Mesendoderm (in vitro differentiated cells): ENCODE results near the gene EXOC6.

Source experiments
- DNase-seq: peaks from one replicate; pipeline ENCODE4 v3.0.0; 2013
- H2AK5ac ChIP-seq: 2 replicates; pipeline ENCODE4 v1.6.1; 2013; ENCODE audit warnings: low read length, inconsistent platforms
- H2BK120ac ChIP-seq: 2 replicates; pipeline ENCODE4 v1.6.1; 2013; ENCODE audit warnings: low read depth, mild to moderate bottlenecking, low read length, moderate library complexity, mixed read lengths
- H2BK15ac ChIP-seq: replicated peaks from 2 replicates; pipeline ENCODE4 v1.6.1; 2013; ENCODE audit warnings: low read depth, mild to moderate bottlenecking, moderate library complexity
- H2BK5ac ChIP-seq: 2 replicates; pipeline ENCODE4 v1.6.1; 2013; ENCODE audit warnings: low read length, inconsistent platforms
- H3K18ac ChIP-seq: 2 replicates; pipeline ENCODE4 v1.6.1; 2013; ENCODE audit warnings: mild to moderate bottlenecking, low read length, mixed read lengths
- H3K23ac ChIP-seq: one replicate; pipeline ENCODE4 v1.6.1; 2013; ENCODE audit warnings: low read length
- H3K27ac ChIP-seq: 2 replicates; pipeline ENCODE4 v1.5.1; 2013; ENCODE audit warnings: low read depth, mild to moderate bottlenecking, inconsistent platforms, low read length, moderate library complexity
- H3K27me3 ChIP-seq: 2 replicates; pipeline ENCODE4 v1.6.1; 2013; ENCODE audit warnings: low read length, control low read depth, mild to moderate bottlenecking, inconsistent platforms; ENCODE audit not compliant: insufficient read depth, poor library complexity
- H3K36me3 ChIP-seq: 2 replicates; pipeline ENCODE4 v1.6.1; 2013; ENCODE audit warnings: low read length, inconsistent platforms; ENCODE audit not compliant: control insufficient read depth, insufficient read depth
- H3K4ac ChIP-seq: one replicate; pipeline ENCODE4 v1.6.1; 2013; ENCODE audit warnings: low read depth, mild to moderate bottlenecking, low read length, moderate library complexity
- H3K4me1 ChIP-seq: 2 replicates; pipeline ENCODE4 v1.6.1; 2013; ENCODE audit warnings: low read depth, low read length, inconsistent platforms; ENCODE audit not compliant: control insufficient read depth
- H3K4me2 ChIP-seq: 2 replicates; pipeline ENCODE4 v1.6.1; 2013; ENCODE audit warnings: low read length
- H3K4me3 ChIP-seq: 2 replicates; pipeline ENCODE4 v1.5.1; 2013; ENCODE audit warnings: mild to moderate bottlenecking, low read length
- H3K56ac ChIP-seq: one replicate; pipeline ENCODE4 v1.6.1; 2013; ENCODE audit warnings: low read length
- H3K79me1 ChIP-seq: 2 replicates; pipeline ENCODE4 v1.6.1; 2013; ENCODE audit warnings: low read length, inconsistent platforms
- H3K79me2 ChIP-seq: 2 replicates; pipeline ENCODE4 v1.6.1; 2013; ENCODE audit warnings: mild to moderate bottlenecking, low read length; ENCODE audit not compliant: control insufficient read depth, insufficient read depth
- H3K9ac ChIP-seq: 2 replicates; pipeline ENCODE4 v1.6.1; 2013; ENCODE audit warnings: low read length, inconsistent platforms
- H4K5ac ChIP-seq: one replicate; pipeline ENCODE4 v1.6.1; 2013; ENCODE audit warnings: low read length
- H4K8ac ChIP-seq: one replicate; pipeline ENCODE4 v1.6.1; 2013; ENCODE audit warnings: low read depth, mild to moderate bottlenecking, control low read depth, low read length, moderate library complexity
- WGBS: extraction: QIAGEN DNeasy Blood & Tissue Kit; methylation state at CpG from one replicate; pipeline ENCODE4 v1.1.7; 2013; ENCODE audit warnings: low lambda C conversion rate, missing lambda C conversion rate; ENCODE audit not compliant: insufficient coverage; ENCODE audit errors: extremely low coverage; 5-methylcytosine and 5-hydroxymethylcytosine counted together

EXOC6 gene

DNA sequence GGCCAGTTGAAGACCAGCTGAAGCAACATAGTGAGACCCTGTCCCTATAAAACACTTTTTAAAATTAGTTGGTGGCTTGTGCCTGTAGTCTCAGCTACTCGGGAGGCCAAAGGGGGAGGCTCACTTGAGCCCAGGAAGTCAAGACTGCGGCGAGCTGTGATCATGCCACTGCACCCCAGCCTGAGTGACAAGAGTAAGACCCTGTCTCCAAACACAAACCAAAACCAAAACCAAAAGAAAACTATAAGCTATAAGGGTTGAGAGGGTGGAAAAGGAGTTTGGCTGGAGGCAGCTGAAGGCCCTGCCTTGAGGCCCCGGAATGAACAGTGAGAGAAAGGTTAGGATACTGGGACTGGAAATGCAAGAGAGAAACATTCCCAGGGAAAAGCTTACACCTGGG lies 10.9 kb upstream of the EXOC6 start:
- H3K79me1 ChIP-seq: no peaks in the 10 kb centered on the region
- no peak overlapping the region for H3K56ac ChIP-seq
- no peak overlapping the region for H3K27ac ChIP-seq
- H3K23ac ChIP-seq: no peak overlapping the region
- H3K9ac ChIP-seq: no peak overlapping the region
- no peak overlapping the region for H3K4me3 ChIP-seq
- H4K5ac ChIP-seq: no peak overlapping the region
- H3K36me3 ChIP-seq: no peaks in the 10 kb centered on the region
- no peak for DNase-seq
- no peaks in the 10 kb centered on the region for H3K27me3 ChIP-seq
- H3K4me2 ChIP-seq: no peak overlapping the region
- H3K18ac ChIP-seq: no peak overlapping the region
- H2AK5ac ChIP-seq: no peak overlapping the region
- no peak overlapping the region for H2BK15ac ChIP-seq
- no peak overlapping the region for H2BK5ac ChIP-seq
- H3K4ac ChIP-seq: no peak overlapping the region
- no peaks in the 10 kb centered on the region for H3K4me1 ChIP-seq
- WGBS: no CpG with 5 or more reads among the region's 4 CpGs
- no peak overlapping the region for H2BK120ac ChIP-seq
- H3K79me2 ChIP-seq: no peaks in the 10 kb centered on the region
- H4K8ac ChIP-seq: no peak overlapping the region

DNA sequence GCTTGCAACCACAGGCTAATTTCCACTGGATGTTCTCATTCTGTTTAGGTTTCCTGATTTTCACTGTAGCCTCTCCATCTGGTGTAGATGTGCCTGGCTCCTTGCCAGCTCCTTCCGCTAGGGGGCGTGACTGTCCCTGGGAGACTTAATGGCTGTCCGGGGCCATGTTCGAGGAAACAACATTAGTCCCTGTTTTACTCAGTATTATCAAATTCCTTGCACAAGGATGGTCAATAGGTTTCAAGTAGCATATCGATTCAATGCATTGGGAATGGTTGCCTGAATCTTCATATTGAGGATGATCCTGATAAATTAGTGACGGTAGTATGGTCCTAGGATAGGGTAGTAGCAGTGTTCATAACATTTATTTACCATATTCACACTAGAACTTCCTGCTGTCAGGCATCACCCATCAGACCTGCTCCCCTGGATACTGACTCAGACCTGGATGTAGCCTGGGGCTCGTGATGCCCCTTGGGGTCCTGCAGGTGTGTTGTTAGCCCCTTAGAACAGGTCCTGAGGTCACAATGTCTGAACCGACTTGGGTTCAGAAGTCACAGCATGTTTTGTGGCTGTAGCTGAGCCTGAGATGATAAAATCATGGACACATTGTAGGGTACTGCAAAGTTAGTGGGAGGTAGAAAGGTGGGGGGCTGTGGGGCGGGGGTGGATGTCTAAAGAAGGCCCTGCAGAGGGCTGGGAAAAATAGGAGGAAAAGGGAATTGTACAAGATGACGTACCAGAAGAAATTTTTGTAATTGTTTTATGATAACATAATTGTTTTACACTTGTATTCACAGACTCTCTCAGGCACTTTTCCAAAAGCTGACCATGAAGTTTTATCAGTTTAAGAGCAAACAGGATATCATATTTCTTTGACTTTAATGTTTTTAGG lies 8.9 kb upstream of the EXOC6 start:
- H2BK120ac ChIP-seq: no peak overlapping the region
- DNase-seq: peak; percentile 75
- no peaks in the 10 kb centered on the region for H3K4me1 ChIP-seq
- H3K79me2 ChIP-seq: no peaks in the 10 kb centered on the region
- no peak overlapping the region for H3K9ac ChIP-seq
- no peak overlapping the region for H3K27ac ChIP-seq
- no peaks in the 10 kb centered on the region for H3K36me3 ChIP-seq
- H3K56ac ChIP-seq: no peak overlapping the region
- H2BK15ac ChIP-seq: no peak overlapping the region
- no peak overlapping the region for H4K5ac ChIP-seq
- no peak overlapping the region for H3K18ac ChIP-seq
- no CpG with 5 or more reads among the region's 10 CpGs for WGBS
- H3K4me3 ChIP-seq: no peak overlapping the region
- no peaks in the 10 kb centered on the region for H3K79me1 ChIP-seq
- no peak overlapping the region for H3K23ac ChIP-seq
- no peak overlapping the region for H2BK5ac ChIP-seq
- no peak overlapping the region for H4K8ac ChIP-seq
- H3K27me3 ChIP-seq: no peaks in the 10 kb centered on the region
- no peak overlapping the region for H3K4ac ChIP-seq
- no peak overlapping the region for H2AK5ac ChIP-seq
- H3K4me2 ChIP-seq: no peak overlapping the region

DNA sequence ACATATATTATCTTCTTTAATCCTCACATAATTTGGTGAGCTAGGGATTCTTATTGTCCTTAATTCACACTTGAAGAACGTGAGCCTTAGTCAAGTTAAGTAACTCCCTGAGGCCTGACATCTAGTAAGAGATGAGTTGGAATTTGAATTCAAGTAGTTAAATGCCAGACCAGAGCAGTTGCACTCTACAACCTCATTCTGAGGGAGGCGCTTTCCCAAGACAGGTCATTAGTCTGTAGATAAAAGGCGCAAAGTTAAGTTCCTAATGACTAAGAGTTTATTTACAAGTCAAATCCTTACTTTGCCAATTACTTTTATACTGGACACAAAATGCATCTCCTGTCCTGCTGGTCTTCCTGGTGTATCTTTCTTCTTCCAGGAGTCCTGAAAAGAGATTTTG lies 3.6 kb upstream of the EXOC6 start:
- Histone ChIP-seq H3K9ac (no peak overlapping the region), H2AK5ac (no peak overlapping the region), H3K36me3 (no peaks in the 10 kb centered on the region), H2BK120ac (no peak overlapping the region), H3K56ac (no peak overlapping the region), H3K18ac (no peak overlapping the region), H2BK15ac (no peak overlapping the region), H3K4me2 (no peak overlapping the region), H3K4me1 (no peaks in the 10 kb centered on the region), H4K8ac (no peak overlapping the region), H2BK5ac (no peak overlapping the region), H3K79me2 (no peaks in the 10 kb centered on the region), H3K27me3 (peaks cover 7% of the 10 kb centered on the region), H3K79me1 (no peaks in the 10 kb centered on the region), H3K23ac (no peak overlapping the region), H3K4me3 (no peak overlapping the region), H3K27ac (no peak overlapping the region), H3K4ac (no peak overlapping the region), H4K5ac (no peak overlapping the region)
- no CpG with 5 or more reads among the region's 3 CpGs for WGBS
- DNase-seq: peak; percentile 18

DNA sequence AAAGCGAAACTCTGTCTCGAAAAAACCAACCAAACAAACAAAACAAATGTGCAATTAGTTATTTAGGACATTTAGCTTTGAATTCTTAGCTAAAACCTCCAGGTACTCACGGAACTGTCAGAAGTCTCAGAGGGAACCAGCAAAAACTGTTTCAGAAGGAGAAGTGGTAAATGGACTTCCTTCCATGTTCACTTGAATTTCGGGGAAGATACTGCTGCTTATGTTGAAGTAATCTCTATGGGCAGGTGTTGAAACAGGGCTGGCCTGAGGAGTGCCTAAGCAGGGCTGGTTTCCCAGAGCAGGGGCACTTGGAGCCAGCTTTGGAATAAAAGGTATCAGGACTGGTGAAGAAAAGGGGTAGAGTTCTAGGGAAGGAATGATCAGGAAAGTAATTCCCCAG lies 2.4 kb upstream of the EXOC6 start:
- no peak overlapping the region for H3K4ac ChIP-seq
- no peak for DNase-seq
- no peak overlapping the region for H2AK5ac ChIP-seq
- H3K36me3 ChIP-seq: no peaks in the 10 kb centered on the region
- no peak overlapping the region for H2BK5ac ChIP-seq
- WGBS: no CpG with 5 or more reads among the region's 4 CpGs
- no peak overlapping the region for H3K4me2 ChIP-seq
- H3K79me2 ChIP-seq: no peaks in the 10 kb centered on the region
- no peak overlapping the region for H2BK15ac ChIP-seq
- H4K8ac ChIP-seq: no peak overlapping the region
- H3K56ac ChIP-seq: no peak overlapping the region
- H3K27me3 ChIP-seq: peaks cover 7% of the 10 kb centered on the region
- no peaks in the 10 kb centered on the region for H3K4me1 ChIP-seq
- no peak overlapping the region for H3K23ac ChIP-seq
- no peak overlapping the region for H3K9ac ChIP-seq
- H3K79me1 ChIP-seq: no peaks in the 10 kb centered on the region
- no peak overlapping the region for H4K5ac ChIP-seq
- no peak overlapping the region for H3K18ac ChIP-seq
- no peak overlapping the region for H2BK120ac ChIP-seq
- no peak overlapping the region for H3K4me3 ChIP-seq
- no peak overlapping the region for H3K27ac ChIP-seq

DNA sequence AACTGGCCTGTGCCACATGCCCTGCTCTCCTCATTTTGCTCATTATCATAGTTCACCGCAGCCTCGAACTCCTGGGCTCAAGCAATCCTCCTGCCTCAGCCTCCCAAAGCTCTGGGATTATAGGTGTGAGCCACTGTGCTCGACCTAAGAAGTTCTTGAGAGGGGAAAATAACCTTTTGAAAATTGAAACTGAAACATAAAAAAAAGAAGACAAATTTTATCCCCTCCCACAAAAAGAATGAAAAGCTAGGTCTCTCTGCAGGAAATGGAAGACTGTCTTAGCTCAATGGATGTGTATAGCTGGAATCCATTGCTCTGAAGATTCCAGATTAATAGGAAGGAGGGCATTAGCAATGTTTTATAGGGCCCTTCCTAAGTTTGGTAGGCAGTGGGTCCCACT lies 2.0 kb upstream of the EXOC6 start:
- Histone ChIP-seq H3K79me1 (no peaks in the 10 kb centered on the region), H2BK15ac (no peak overlapping the region), H3K79me2 (no peaks in the 10 kb centered on the region), H2BK120ac (no peak overlapping the region), H3K4ac (no peak overlapping the region), H3K27ac (no peak overlapping the region), H3K18ac (no peak overlapping the region), H2AK5ac (no peak overlapping the region), H3K23ac (no peak overlapping the region), H3K4me2 (no peak overlapping the region), H4K5ac (no peak overlapping the region), H3K9ac (no peak overlapping the region), H4K8ac (no peak overlapping the region), H3K56ac (no peak overlapping the region), H3K36me3 (no peaks in the 10 kb centered on the region), H3K4me3 (no peak overlapping the region), H2BK5ac (no peak overlapping the region), H3K27me3 (peaks cover 7% of the 10 kb centered on the region), H3K4me1 (no peaks in the 10 kb centered on the region)
- no CpG with 5 or more reads among the region's 3 CpGs for WGBS
- no peak for DNase-seq

DNA sequence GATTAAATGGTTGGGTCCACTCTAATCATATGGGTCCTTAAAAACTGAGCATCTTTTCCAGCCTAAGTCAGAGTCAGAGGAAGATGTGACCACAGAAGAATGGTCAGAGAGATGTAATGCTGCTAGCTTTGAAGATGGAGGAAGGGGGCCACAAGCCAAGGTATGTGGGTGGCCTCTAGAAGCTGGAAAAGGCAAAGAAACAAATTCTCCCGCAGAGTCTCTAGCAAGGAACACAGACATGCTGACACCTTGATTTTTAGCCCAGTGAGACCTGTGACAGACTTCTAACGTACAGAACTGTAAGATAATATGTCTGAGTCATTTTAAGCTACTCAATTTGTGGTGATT lies 1.5 kb upstream of the EXOC6 start:
- H4K8ac ChIP-seq: no peak overlapping the region
- H3K36me3 ChIP-seq: no peaks in the 10 kb centered on the region
- no peaks in the 10 kb centered on the region for H3K4me1 ChIP-seq
- H2AK5ac ChIP-seq: no peak overlapping the region
- no peak overlapping the region for H3K4me3 ChIP-seq
- no peak overlapping the region for H3K18ac ChIP-seq
- peaks cover 7% of the 10 kb centered on the region for H3K27me3 ChIP-seq
- no peak overlapping the region for H2BK15ac ChIP-seq
- no peaks in the 10 kb centered on the region for H3K79me2 ChIP-seq
- DNase-seq: no peak
- H4K5ac ChIP-seq: no peak overlapping the region
- H2BK5ac ChIP-seq: no peak overlapping the region
- no peak overlapping the region for H3K27ac ChIP-seq
- H3K9ac ChIP-seq: no peak overlapping the region
- H3K56ac ChIP-seq: no peak overlapping the region
- WGBS: no CpG with 5 or more reads among the region's 2 CpGs
- no peak overlapping the region for H3K4me2 ChIP-seq
- no peak overlapping the region for H3K4ac ChIP-seq
- H3K23ac ChIP-seq: no peak overlapping the region
- H3K79me1 ChIP-seq: no peaks in the 10 kb centered on the region
- no peak overlapping the region for H2BK120ac ChIP-seq
